Endothelial cell of umbilical vein (primary cell): ENCODE results near the gene CRHR1. TPM values are rescaled to one million over a fixed set of nuclear protein-coding genes. Genes with fewer than 3 reads are reported as not detected.

Experiments
- BruUV-seq: library from RNA; stranded (reverse); fragments of 400-500 nt; replicated peaks from 2 replicates; lab custom pipeline; 2021; lab: Mats Ljungman, UMichigan
- CTCF ChIA-PET: fragments of 300-600, 350-600 bp; sonication (Branson Sonifier 250); formaldehyde crosslinking; loops from one replicate; lab custom pipeline; 2021; ENCODE audit warnings: antibody characterized with exemption, inconsistent platforms; lab: Charles Lee
- POLR2A ChIA-PET: fragments of 300-600, 350-600 bp; sonication (Branson Sonifier 250); formaldehyde crosslinking; loops from one replicate; lab custom pipeline; 2021; ENCODE audit warnings: antibody characterized with exemption, inconsistent platforms; lab: Charles Lee
- DNase-seq: peaks from one replicate; pipeline ENCODE4 v3.0.0-alpha.2; 2011; ENCODE audit warnings: low read depth, low spot score
- FAIRE-seq: peaks from 2 replicates; lab custom pipeline; 2011; peaks lifted over from hg19 to GRCh38; lab: Jason Lieb, UNC
- H2AFZ ChIP-seq: 2 replicates; pipeline ENCODE4 v1.6.0; 2012; ENCODE audit warnings: low read depth, low read length, control low read depth, inconsistent platforms
- H3K27ac ChIP-seq: 2 replicates; pipeline ENCODE4 v1.5.1; 2011; ENCODE audit warnings: low read depth, mild to moderate bottlenecking, control low read depth, low read length, moderate library complexity; ENCODE audit not compliant: insufficient read depth
- H3K27me3 ChIP-seq, 2 experiments: 2 replicates each; pipeline versions ENCODE4 v1.6.0 to v1.6.1; 2011; ENCODE audit warnings: low read length in 2 of 2, mixed read lengths in 1 of 2; ENCODE audit not compliant: control insufficient read depth in 2 of 2, insufficient read depth in 2 of 2
- H3K36me3 ChIP-seq, 2 experiments: 2 replicates in 1 of 2; 3 replicates in 1 of 2; pipeline ENCODE4 v1.5.1; 2011; ENCODE audit warnings: low read length in 2 of 2, mild to moderate bottlenecking in 1 of 2, moderate library complexity in 1 of 2; ENCODE audit not compliant: control insufficient read depth in 2 of 2, insufficient read depth in 2 of 2; ENCODE audit errors: extremely low read depth in 1 of 2
- H3K4me1 ChIP-seq: 3 replicates; pipeline ENCODE4 v1.5.1; 2011; ENCODE audit warnings: mild to moderate bottlenecking, low read length; ENCODE audit not compliant: control insufficient read depth, insufficient read depth; ENCODE audit errors: extremely low read depth
- H3K4me2 ChIP-seq: 2 replicates; pipeline ENCODE4 v1.6.1; 2011; ENCODE audit warnings: low read length, control low read depth, mixed read lengths; ENCODE audit not compliant: insufficient read depth
- H3K4me3 ChIP-seq, 3 experiments: fragments of 200-600 bp in 1 of 3; sonication (generic), shearing (Covaris generic) in 1 of 3; replicated peaks in 1 of 3; 2 replicates each; pipeline ENCODE4 v1.5.1; 2011 to 2016; ENCODE audit warnings: control low read depth in 3 of 3, low read length in 3 of 3, mild to moderate bottlenecking in 2 of 3, inconsistent platforms in 1 of 3, low read depth in 1 of 3, moderate library complexity in 1 of 3; ENCODE audit not compliant: insufficient read depth in 1 of 3
- H3K79me2 ChIP-seq: 2 replicates; pipeline ENCODE4 v1.6.0; 2012; ENCODE audit warnings: low read length, inconsistent platforms; ENCODE audit not compliant: control insufficient read depth, insufficient read depth
- H3K9ac ChIP-seq: replicated peaks from 2 replicates; pipeline ENCODE3; 2011; ENCODE audit warnings: low read length, control low read depth; ENCODE audit not compliant: insufficient read depth; ENCODE audit errors: extremely low read depth
- H3K9me1 ChIP-seq: replicated peaks from 3 replicates; pipeline ENCODE4 v1.6.0; 2011; ENCODE audit warnings: mild to moderate bottlenecking, low read length; ENCODE audit not compliant: control insufficient read depth, insufficient read depth; ENCODE audit errors: extremely low read depth
- H3K9me3 ChIP-seq: replicated peaks from 2 replicates; pipeline ENCODE4 v1.5.1; 2012; ENCODE audit warnings: low read length, inconsistent platforms; ENCODE audit not compliant: control insufficient read depth, insufficient read depth
- H4K20me1 ChIP-seq: replicated peaks from 2 replicates; pipeline ENCODE3; 2011; ENCODE audit warnings: mild to moderate bottlenecking, low read length; ENCODE audit not compliant: control insufficient read depth, insufficient read depth; ENCODE audit errors: extremely low read depth
- EZH2 ChIP-seq: IDR thresholded peaks from 2 replicates; pipeline ENCODE4 v1.6.1; 2012; ENCODE audit warnings: borderline replicate concordance, low read depth, mild to moderate bottlenecking, moderate library complexity, low read length, inconsistent platforms; ENCODE audit not compliant: severe bottlenecking
- FOS ChIP-seq: IDR thresholded peaks from 2 replicates; pipeline ENCODE4 v1.6.1; 2011; ENCODE audit warnings: mild to moderate bottlenecking, low read length, moderate library complexity, borderline replicate concordance; ENCODE audit not compliant: insufficient read depth
- GATA2 ChIP-seq: IDR thresholded peaks from 2 replicates; pipeline ENCODE4 v1.7.0; 2011; ENCODE audit warnings: low read depth, mild to moderate bottlenecking, moderate library complexity, mixed read lengths, low read length; ENCODE audit not compliant: insufficient read length, insufficient read depth
- JUN ChIP-seq: IDR thresholded peaks from 2 replicates; pipeline ENCODE4 v1.6.1; 2011; ENCODE audit warnings: borderline replicate concordance, low read depth; ENCODE audit not compliant: insufficient read length, insufficient read depth
- MYC ChIP-seq: IDR thresholded peaks from one replicate; pipeline ENCODE4 v1.6.1; 2011; ENCODE audit warnings: mild to moderate bottlenecking, low read depth, low read length
- POLR2A ChIP-seq: IDR thresholded peaks from 2 replicates; pipeline ENCODE4 v1.6.1; 2012; ENCODE audit warnings: low read depth, mild to moderate bottlenecking, control low read depth, low read length
- POLR2AphosphoS5 ChIP-seq: IDR thresholded peaks from 2 replicates; pipeline ENCODE4 v1.6.1; 2012; ENCODE audit warnings: low read depth, mild to moderate bottlenecking, control low read depth, low read length, moderate library complexity; ENCODE audit not compliant: insufficient read depth
- dilution Hi-C: fragments of 300-500 bp; cut with MboI; formaldehyde crosslinking; loops from one replicate; pipeline ENCODE4 v1.15.0; 2019; ENCODE audit warnings: low sequenced_read_pairs; ENCODE audit not compliant: extremely low pct_ligation_motif_present
- intact Hi-C: fragments of 100-400 bp; cut with micrococcal nuclease; formaldehyde crosslinking; loops from one replicate; pipeline ENCODE4 v1.10.0; 2022
- polyA plus RNA-seq, 4 experiments: library from polyadenylated mRNA; depleted of rRNA in 3 of 4; stranded (reverse) in 3 of 4; unstranded in 1 of 4; fragments of >200 nt; gene quantifications; 2 replicates each; pipeline versions ENCODE4 v1.2.1 to v1.2.3, GENCODE V29; 2011 to 2012; ENCODE audit warnings: missing spikeins in 1 of 4
- total RNA-seq: library from RNA; stranded (reverse); gene quantifications from 2 replicates; pipeline ENCODE4 v1.2.3, GENCODE V29; 2021
- TF ChIP-seq, protein P1 (sequence below): IDR thresholded peaks from 2 replicates; pipeline ENCODE4 v1.6.1; 2011; ENCODE audit not compliant: insufficient read depth, insufficient read length
- TF ChIP-seq, protein P2 (sequence below), 2 donors: IDR thresholded peaks; 1 replicate in 1 of 2; 2 replicates in 1 of 2; pipeline ENCODE4 v1.5.1; 2011; ENCODE audit warnings: low read length in 2 of 2, mild to moderate bottlenecking in 2 of 2, moderate library complexity in 2 of 2, control low read depth in 1 of 2, inconsistent platforms in 1 of 2, low read depth in 1 of 2; ENCODE audit not compliant: insufficient read depth in 1 of 2; ENCODE audit errors: extremely low read depth in 1 of 2

The CRHR1 gene
- total and polyA plus RNA-seq, 2 donors (not counting 3 experiments of a cell fraction or from before 2014, with no cell fraction given), result not detected

DNA sequence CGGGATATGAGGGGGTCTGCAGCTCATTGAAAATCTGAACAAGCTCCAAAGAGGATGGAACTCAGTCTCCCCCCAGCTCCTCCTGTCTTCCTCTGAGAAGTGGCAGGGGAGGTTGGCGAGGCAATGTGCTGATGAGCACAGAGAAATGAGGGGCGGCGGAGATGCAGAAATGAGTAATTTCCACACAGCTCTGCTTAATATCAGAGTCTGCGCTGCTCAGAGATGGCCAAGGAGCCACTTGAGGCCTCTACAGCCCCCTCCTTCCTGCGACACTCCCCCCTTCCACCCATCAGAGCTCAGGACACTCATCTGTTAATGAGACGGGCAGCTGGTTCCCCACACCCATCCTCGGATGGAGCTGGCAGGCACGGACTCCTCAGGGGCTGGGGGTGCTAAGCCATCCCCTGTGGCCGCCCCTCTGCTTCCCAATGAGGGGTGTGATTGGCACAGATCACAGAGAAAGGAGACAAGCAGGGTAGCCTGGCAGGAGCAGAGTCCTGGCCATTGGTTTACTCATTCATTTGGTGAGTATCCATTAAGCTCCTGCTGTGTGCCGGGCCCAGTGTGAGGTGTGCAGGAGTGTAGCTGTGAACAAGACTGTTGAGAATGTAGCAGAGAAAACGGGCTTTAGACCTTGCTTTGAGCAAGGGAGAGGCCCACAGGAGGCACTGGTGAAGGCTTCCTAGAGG is 12.7 kb upstream of the CRHR1 start:
- Histone ChIP-seq H3K9me1 (no peaks in the 10 kb centered on the region), H3K9me3 (no peaks in the 10 kb centered on the region), H3K79me2 (no peaks in the 10 kb centered on the region), H3K4me1 (no peaks in the 10 kb centered on the region), H3K9ac (no peak overlapping the region), H3K27me3 (peaks cover 4 to 5% of the 10 kb centered on the region in 2 experiments), H3K4me3 (no peak overlapping the region), H2AFZ (no peak overlapping the region), H3K36me3 (no peaks in the 10 kb centered on the region), H3K27ac (no peak overlapping the region), H3K4me2 (no peak overlapping the region), H4K20me1 (no peaks in the 10 kb centered on the region)
- no TSS peak for BruUV-seq
- ChIA-PET CTCF (interaction anchor here (1.0 to 1.7 kb wide), 5 partner anchors 10 to 131 kb away, joined by 3 to 7 read pairs (median 3); no protein-coding TSS in a partner anchor), POLR2A (no interaction called here)
- FAIRE-seq, result no peak
- TF ChIP-seq POLR2A, result no peak
- no peak for TF ChIP-seq MYC
- TF ChIP-seq, protein P1, sequence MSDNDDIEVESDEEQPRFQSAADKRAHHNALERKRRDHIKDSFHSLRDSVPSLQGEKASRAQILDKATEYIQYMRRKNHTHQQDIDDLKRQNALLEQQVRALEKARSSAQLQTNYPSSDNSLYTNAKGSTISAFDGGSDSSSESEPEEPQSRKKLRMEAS, result no peak
- DNase-seq, result no peak
- intact Hi-C loops, result no loop called here
- dilution Hi-C loops, result no loop called here

DNA sequence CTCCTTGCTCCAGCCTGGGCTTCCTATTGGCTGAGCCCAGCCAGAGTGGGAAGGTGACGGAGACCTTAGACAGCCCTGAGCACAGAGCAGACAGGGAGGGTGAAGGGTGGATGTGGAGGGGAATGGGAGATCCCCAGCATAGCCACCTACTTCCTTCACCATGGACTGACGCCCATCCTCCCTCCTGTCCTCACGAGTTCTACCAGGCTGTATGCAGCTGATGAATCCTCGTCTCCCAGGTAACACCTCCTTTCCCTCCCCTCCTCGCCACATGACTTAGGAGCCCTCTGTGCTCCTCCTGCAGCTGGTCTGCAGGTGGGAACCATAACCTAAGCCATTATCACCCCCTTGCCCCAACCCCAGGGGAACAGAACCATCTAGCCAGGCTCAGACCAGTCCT is 9.0 kb upstream of the CRHR1 start:
- Histone ChIP-seq H2AFZ (no peak overlapping the region), H3K9me1 (no peaks in the 10 kb centered on the region), H3K9ac (no peak overlapping the region), H3K4me2 (no peak overlapping the region), H3K4me1 (no peaks in the 10 kb centered on the region), H3K9me3 (no peaks in the 10 kb centered on the region), H4K20me1 (no peaks in the 10 kb centered on the region), H3K36me3 (no peaks in the 10 kb centered on the region), H3K27ac (no peak overlapping the region), H3K79me2 (no peaks in the 10 kb centered on the region), H3K27me3 (peaks cover 4 to 9% of the 10 kb centered on the region in 2 experiments), H3K4me3 (no peak overlapping the region)
- ChIA-PET CTCF (no interaction called here), POLR2A (no interaction called here)
- intact Hi-C loops (no loop called here), dilution Hi-C loops (no loop called here)
- no TSS peak for BruUV-seq
- no peak for TF ChIP-seq MYC
- no peak for TF ChIP-seq FOS
- TF ChIP-seq GATA2, result no peak
- TF ChIP-seq POLR2A, result no peak
- TF ChIP-seq, protein P2, sequence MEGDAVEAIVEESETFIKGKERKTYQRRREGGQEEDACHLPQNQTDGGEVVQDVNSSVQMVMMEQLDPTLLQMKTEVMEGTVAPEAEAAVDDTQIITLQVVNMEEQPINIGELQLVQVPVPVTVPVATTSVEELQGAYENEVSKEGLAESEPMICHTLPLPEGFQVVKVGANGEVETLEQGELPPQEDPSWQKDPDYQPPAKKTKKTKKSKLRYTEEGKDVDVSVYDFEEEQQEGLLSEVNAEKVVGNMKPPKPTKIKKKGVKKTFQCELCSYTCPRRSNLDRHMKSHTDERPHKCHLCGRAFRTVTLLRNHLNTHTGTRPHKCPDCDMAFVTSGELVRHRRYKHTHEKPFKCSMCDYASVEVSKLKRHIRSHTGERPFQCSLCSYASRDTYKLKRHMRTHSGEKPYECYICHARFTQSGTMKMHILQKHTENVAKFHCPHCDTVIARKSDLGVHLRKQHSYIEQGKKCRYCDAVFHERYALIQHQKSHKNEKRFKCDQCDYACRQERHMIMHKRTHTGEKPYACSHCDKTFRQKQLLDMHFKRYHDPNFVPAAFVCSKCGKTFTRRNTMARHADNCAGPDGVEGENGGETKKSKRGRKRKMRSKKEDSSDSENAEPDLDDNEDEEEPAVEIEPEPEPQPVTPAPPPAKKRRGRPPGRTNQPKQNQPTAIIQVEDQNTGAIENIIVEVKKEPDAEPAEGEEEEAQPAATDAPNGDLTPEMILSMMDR (IDR thresholded peaks at IDR 0.05; ENCODE audit: extremely low read depth in 1 of 2, insufficient read depth in 1 of 2, low read depth in 1 of 2, low read length in 2 of 2), result no peak
- no peak for TF ChIP-seq EZH2
- TF ChIP-seq, protein P1, result no peak
- TF ChIP-seq POLR2AphosphoS5, result no peak
- TF ChIP-seq JUN, result no peak
- no peak for DNase-seq
- no peak for FAIRE-seq
